Testis (tissue), 3 donors: ENCODE data around the gene TUBA4B. TPM values are rescaled to one million over a fixed set of nuclear protein-coding genes. Genes with fewer than 3 reads are reported as not detected.
A peak's percentile ranks its signal among the peaks of the same experiment; 100 is the strongest.

Experiments
- DNase-seq: peaks from one replicate; pipeline ENCODE4 v3.0.0-alpha.2; 2019
- H3K27ac ChIP-seq, 2 donors: fragments of 200-600 bp; sonication (generic); one replicate each; pipeline ENCODE4 v1.5.1; 2019
- H3K27me3 ChIP-seq: fragments of 200-600 bp; sonication (generic); one replicate; pipeline ENCODE4 v1.5.1; 2019
- H3K36me3 ChIP-seq: fragments of 200-600 bp; sonication (generic); one replicate; pipeline ENCODE4 v1.5.1; 2017; ENCODE audit warnings: low read depth; ENCODE audit errors: missing control alignments
- H3K4me1 ChIP-seq: fragments of 200-600 bp; sonication (generic); one replicate; pipeline ENCODE4 v1.5.1; 2019
- H3K4me3 ChIP-seq, 2 donors: fragments of 200-600 bp; sonication (generic); one replicate each; pipeline ENCODE4 v1.5.1; 2017 to 2019
- H3K9me3 ChIP-seq: fragments of 200-600 bp; sonication (generic); one replicate; pipeline ENCODE4 v1.5.1; 2017
- POLR2A ChIP-seq: fragments of 450-650 bp; IDR thresholded peaks from one replicate; pipeline ENCODE4 v1.6.1; 2017; ENCODE audit warnings: antibody characterized with exemption, mild to moderate bottlenecking, moderate library complexity
- WGBS, 2 donors: methylation state at CpG; one replicate each; pipeline ENCODE4 v1.1.5; 2018; 5-methylcytosine and 5-hydroxymethylcytosine counted together
- intact Hi-C: fragments of 100-400 bp; cut with DNase I; formaldehyde crosslinking; loops from one replicate; pipeline ENCODE4 v1.15.1; 2023; ENCODE audit warnings: low total_unique reads
- polyA plus RNA-seq: library from polyadenylated mRNA; stranded (reverse); fragments of 350-450 nt; fragmentation: Illumina TruSeq; extraction: RNeasy Lipid Tissue Mini Kit (QIAGEN cat#74804); gene quantifications from one replicate; pipeline ENCODE4 v1.2.3, GENCODE V29; 2014; ENCODE audit warnings: low read depth, low replicate concordance; ENCODE audit not compliant: insufficient read depth
- total RNA-seq, 2 donors: library from RNA; depleted of rRNA; stranded (reverse); fragments of >200 nt; gene quantifications; one replicate each; pipeline ENCODE4 v1.2.3, GENCODE V29; 2016
- TF ChIP-seq, protein P1 (sequence below), 3 experiments: fragments of 450-650 bp in 2 of 3; fragments of 200-600 bp in 1 of 3; sonication (generic) in 1 of 3; IDR thresholded peaks; one replicate each; pipeline ENCODE4 v1.5.1; 2016 to 2019; ENCODE audit warnings: antibody characterized with exemption in 3 of 3, mild to moderate bottlenecking in 2 of 3, moderate library complexity in 1 of 3

Gene TUBA4B
- total and polyA plus RNA-seq, 3 donors from 2014 or later = 0.25 to 1.6 TPM; not detected in 1

DNA sequence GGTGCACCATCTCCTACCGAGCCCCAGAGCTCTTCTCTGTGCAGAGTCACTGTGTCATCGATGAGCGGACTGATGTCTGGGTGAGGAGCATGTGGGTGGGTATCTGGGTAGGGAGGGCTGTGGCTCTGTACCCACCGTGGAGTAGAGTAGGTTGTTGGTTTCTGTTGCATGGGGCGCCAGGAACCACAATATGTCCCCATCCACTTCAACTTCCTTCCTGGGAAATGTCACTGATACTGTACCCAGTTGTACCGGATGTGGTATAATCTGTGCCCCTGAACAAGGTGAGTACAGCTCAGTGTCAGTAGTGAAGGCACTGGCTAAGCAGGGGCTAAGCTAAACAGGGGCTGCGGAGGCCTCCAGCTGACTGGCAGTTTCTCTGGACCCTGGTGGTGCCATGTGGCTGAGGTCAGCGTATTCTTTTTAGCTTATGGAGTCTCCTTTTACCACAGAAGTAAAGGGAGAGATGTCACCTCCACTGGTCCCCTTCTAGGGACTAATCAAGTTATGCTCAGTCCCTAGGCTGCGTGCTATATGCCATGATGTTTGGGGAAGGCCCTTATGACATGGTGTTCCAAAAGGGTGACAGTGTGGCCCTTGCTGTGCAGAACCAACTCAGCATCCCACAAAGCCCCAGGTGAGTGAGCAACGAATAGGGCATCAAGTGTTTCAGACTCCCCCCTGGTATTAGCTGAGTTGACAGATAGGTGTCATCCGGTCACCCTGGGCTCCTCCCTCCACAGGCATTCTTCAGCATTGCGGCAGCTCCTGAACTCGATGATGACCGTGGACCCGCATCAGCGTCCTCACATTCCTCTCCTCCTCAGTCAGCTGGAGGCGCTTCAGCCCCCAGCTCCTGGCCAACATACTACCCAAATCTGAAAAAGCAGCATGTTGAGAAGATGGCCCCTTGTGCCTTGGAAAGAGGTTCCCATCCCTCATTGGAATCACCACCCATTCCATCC, 5.1 kb upstream of the TUBA4B start:
- DNase-seq = no peak
- intact Hi-C loops = no loop called here
- TF ChIP-seq, protein P1, sequence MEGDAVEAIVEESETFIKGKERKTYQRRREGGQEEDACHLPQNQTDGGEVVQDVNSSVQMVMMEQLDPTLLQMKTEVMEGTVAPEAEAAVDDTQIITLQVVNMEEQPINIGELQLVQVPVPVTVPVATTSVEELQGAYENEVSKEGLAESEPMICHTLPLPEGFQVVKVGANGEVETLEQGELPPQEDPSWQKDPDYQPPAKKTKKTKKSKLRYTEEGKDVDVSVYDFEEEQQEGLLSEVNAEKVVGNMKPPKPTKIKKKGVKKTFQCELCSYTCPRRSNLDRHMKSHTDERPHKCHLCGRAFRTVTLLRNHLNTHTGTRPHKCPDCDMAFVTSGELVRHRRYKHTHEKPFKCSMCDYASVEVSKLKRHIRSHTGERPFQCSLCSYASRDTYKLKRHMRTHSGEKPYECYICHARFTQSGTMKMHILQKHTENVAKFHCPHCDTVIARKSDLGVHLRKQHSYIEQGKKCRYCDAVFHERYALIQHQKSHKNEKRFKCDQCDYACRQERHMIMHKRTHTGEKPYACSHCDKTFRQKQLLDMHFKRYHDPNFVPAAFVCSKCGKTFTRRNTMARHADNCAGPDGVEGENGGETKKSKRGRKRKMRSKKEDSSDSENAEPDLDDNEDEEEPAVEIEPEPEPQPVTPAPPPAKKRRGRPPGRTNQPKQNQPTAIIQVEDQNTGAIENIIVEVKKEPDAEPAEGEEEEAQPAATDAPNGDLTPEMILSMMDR (IDR thresholded peaks at IDR 0.05) = no peak
- TF ChIP-seq POLR2A = no peak
- Histone ChIP-seq H3K27me3 (no peaks in the 10 kb centered on the region), H3K36me3 (no peaks in the 10 kb centered on the region), H3K9me3 (no peaks in the 10 kb centered on the region), H3K4me1 (peaks cover 13% of the 10 kb centered on the region), H3K4me3 (no peak overlapping the region), H3K27ac (no peak overlapping the region)
- WGBS, 2 donors = 91% methylated on average over 14 to 17 of the region's 17 CpGs

DNA sequence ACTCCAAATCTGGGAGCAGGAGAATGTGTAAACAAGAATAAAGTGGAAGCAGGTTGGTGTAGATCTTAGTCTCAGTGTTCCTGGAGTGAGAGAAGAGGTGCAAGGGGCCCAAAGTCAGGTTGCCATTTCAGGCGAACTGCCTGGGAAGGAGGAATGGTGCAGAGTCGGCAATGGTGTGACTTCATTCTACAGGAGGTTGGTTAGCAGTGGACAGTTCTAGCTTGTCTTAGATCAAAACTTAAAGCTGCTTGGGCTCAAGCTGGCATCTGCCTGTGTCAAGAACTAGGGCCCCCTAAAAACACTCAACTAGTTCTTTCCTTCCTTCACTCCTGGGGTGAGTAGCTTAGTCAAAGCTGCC, 4.2 kb upstream of the TUBA4B start:
- TF ChIP-seq, protein P1 (IDR thresholded peaks at IDR 0.05) = no peak
- no peak for TF ChIP-seq POLR2A
- Histone ChIP-seq H3K27me3 (no peaks in the 10 kb centered on the region), H3K27ac (peak overlapping the region in 1 of 2 donors; percentile 58), H3K4me1 (peaks cover 14% of the 10 kb centered on the region), H3K9me3 (no peaks in the 10 kb centered on the region), H3K36me3 (no peaks in the 10 kb centered on the region), H3K4me3 (no peak overlapping the region)
- 72 to 98% methylated on average over 2 of the region's 2 CpGs for WGBS, 2 donors
- no peak for DNase-seq
- intact Hi-C loops = no loop called here

DNA sequence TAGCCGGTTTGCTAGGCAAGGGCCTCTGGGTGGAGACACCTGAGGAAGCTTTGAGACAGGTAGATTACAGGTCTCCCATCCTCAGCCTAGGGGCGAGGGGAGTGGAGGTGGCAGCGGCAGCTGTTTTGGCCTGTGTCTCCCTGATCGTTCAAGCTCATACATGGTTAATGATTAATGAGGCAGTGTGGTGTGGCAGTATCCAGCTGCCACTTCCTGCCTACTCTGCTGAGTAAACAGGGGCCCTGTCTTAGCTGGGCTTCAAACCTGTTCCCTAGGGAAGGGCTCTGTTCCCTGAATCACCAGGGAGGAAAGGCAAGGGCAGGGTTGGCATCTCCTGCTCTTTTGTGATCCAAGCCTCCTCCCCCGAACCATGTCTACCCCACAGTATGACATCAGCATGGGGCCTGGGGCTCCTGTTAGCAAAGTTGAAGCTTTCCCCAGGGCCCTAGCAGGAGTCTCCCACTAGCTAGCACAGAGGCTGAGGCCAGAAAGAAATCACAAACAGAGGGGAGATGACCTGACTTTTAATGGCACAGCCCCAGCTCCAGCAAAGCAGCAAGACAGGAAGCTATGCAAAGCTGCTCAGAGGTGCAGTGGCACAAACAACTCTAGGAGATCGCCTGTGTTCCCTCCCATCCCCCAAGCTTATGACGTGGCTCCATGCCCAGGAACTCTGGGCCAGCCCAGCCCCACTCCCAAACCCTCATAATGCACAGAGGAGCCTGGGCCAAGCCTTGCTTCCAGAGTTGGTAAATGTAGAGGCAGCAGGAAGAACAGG, 3.7 kb upstream of the TUBA4B start:
- Histone ChIP-seq H3K27ac (peak overlapping the region in 1 of 2 donors; percentile 58), H3K4me1 (peaks cover 20% of the 10 kb centered on the region), H3K36me3 (no peaks in the 10 kb centered on the region), H3K27me3 (no peaks in the 10 kb centered on the region), H3K4me3 (no peak overlapping the region), H3K9me3 (no peaks in the 10 kb centered on the region)
- intact Hi-C loops = no loop called here
- TF ChIP-seq, protein P1 (IDR thresholded peaks at IDR 0.05) = no peak
- TF ChIP-seq POLR2A = no peak
- DNase-seq = peak; percentile 60
- 50 to 57% methylated on average over 5 to 7 of the region's 7 CpGs for WGBS, 2 donors

DNA sequence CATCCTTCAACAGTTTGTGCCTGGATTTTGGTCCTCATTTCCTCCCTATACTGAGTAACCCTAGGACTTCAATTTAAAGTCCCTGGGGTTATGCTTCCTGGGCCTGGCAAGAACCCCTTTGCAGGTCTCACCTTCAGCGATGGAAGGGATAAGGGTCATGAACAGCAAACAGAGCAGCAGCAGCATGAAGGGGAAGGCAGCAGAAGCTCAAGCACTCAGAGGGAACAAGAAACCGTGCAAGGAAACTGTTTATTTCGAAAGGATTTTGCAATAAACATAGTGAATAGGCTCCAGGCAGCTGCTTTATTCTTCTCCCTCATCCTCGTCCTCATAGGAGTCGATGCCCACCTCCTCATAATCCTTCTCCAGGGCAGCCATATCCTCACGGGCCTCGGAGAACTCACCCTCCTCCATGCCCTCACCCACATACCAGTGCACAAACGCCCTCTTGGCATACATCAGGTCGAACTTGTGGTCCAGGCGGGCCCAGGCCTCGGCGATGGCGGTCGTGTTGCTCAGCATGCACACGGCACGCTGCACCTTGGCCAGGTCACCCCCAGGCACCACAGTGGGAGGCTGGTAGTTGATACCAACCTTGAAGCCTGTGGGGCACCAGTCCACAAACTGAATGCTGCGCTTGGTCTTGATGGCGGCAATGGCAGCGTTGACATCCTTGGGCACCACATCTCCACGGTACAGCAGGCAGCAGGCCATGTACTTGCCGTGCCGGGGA, 2.8 kb upstream of the TUBA4B start:
- Histone ChIP-seq H3K9me3 (no peaks in the 10 kb centered on the region), H3K36me3 (no peaks in the 10 kb centered on the region), H3K4me1 (peaks cover 20% of the 10 kb centered on the region), H3K27ac (peak overlapping the region in 1 of 2 donors; percentile 58), H3K4me3 (no peak overlapping the region), H3K27me3 (no peaks in the 10 kb centered on the region)
- DNase-seq = no peak
- intact Hi-C loops = no loop called here
- 87 to 92% methylated on average over 15 to 22 of the region's 22 CpGs for WGBS, 2 donors
- TF ChIP-seq POLR2A = no peak
- TF ChIP-seq, protein P1 (IDR thresholded peaks at IDR 0.05) = no peak
